DND-41 (cell line): ENCODE data around the gene PRPF40B.
A peak's percentile ranks its signal among the peaks of the same experiment; 100 is the strongest.

Experiments used
- ATAC-seq: fragments of 200-7000 bp; cut with Tn5 transposase; 3 replicates; pipeline ENCODE4 v1.9.1; 2021; ENCODE audit warnings: low read depth; ENCODE audit not compliant: insufficient read depth
- DNase-seq: peaks from one replicate; pipeline ENCODE4 v3.0.0-alpha.2; 2020
- H2AFZ ChIP-seq: 2 replicates; pipeline ENCODE4 v1.6.0; 2012; ENCODE audit warnings: low read depth, low read length
- H3K27ac ChIP-seq: 2 replicates; pipeline ENCODE4 v1.5.1; 2012; ENCODE audit warnings: low read length, inconsistent platforms
- H3K27me3 ChIP-seq: fragments of 200-600 bp; sonication (generic); 2 replicates; pipeline ENCODE4 v1.6.0; 2012; ENCODE audit warnings: low read length, mild to moderate bottlenecking, inconsistent platforms; ENCODE audit not compliant: insufficient read depth, poor library complexity
- H3K36me3 ChIP-seq: 2 replicates; pipeline ENCODE4 v1.5.1; 2012; ENCODE audit warnings: low read length, inconsistent platforms; ENCODE audit not compliant: insufficient read depth
- H3K4me1 ChIP-seq: 2 replicates; pipeline ENCODE4 v1.5.1; 2012; ENCODE audit warnings: mild to moderate bottlenecking, low read length; ENCODE audit not compliant: insufficient read depth
- H3K4me2 ChIP-seq: 2 replicates; pipeline ENCODE4 v1.6.0; 2012; ENCODE audit warnings: mild to moderate bottlenecking, moderate library complexity, low read length, inconsistent platforms; ENCODE audit not compliant: insufficient read depth
- H3K4me3 ChIP-seq, 2 experiments: fragments of 200-600 bp in 1 of 2; shearing (Covaris generic) in 1 of 2; 2 replicates each; pipeline ENCODE4 v1.5.1; 2012 to 2016; ENCODE audit warnings: inconsistent platforms in 2 of 2, low read length in 2 of 2, mild to moderate bottlenecking in 2 of 2, low read depth in 1 of 2, moderate library complexity in 1 of 2
- H3K79me2 ChIP-seq: 2 replicates; pipeline ENCODE4 v1.6.0; 2012; ENCODE audit warnings: low read length, inconsistent platforms; ENCODE audit not compliant: insufficient read depth
- H3K9ac ChIP-seq: 2 replicates; pipeline ENCODE4 v1.6.0; 2012; ENCODE audit warnings: low read depth, mild to moderate bottlenecking, inconsistent platforms, low read length, moderate library complexity
- H3K9me3 ChIP-seq: 2 replicates; pipeline ENCODE4 v1.5.1; 2012; ENCODE audit warnings: low read length, moderate library complexity, mild to moderate bottlenecking, inconsistent platforms; ENCODE audit not compliant: insufficient read depth, severe bottlenecking
- H4K20me1 ChIP-seq: 2 replicates; pipeline ENCODE4 v1.6.0; 2012; ENCODE audit warnings: low read length; ENCODE audit not compliant: insufficient read depth
- EZH2 ChIP-seq: IDR thresholded peaks from 3 replicates; pipeline ENCODE4 v1.6.1; 2012; ENCODE audit warnings: borderline replicate concordance, low read depth, mild to moderate bottlenecking, moderate library complexity, low read length, inconsistent platforms; ENCODE audit not compliant: severe bottlenecking
- TF ChIP-seq, protein P1 (sequence below): IDR thresholded peaks from 2 replicates; pipeline ENCODE4 v1.5.1; 2012; ENCODE audit warnings: borderline replicate concordance, low read length, moderate library complexity, mild to moderate bottlenecking; ENCODE audit not compliant: poor library complexity, severe bottlenecking; ENCODE audit errors: extremely low read depth

PRPF40B gene

DNA sequence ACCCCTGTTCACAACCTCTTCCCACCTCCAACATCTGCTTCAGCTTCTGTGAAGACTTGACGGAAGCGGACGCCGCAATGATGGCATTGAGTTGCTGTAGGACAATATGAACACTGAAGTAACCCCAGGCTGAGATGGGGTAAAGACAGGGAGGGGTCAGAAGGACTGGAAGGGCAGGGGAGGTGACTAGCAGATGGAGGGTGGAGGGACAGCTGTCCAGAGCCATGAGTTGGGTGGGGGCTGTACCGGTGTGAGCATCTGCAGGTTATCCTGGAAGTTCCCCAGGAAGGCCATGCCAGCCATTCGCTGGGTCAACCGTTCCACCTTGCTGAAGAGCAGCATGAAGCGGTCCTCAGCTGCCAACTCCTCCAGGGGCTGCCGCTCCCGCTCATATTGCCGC is 26.1 kb downstream of the PRPF40B start:
- Histone ChIP-seq H3K4me1 (peaks cover 6% of the 10 kb centered on the region), H4K20me1 (no peaks in the 10 kb centered on the region), H3K27me3 (no peaks in the 10 kb centered on the region), H3K4me3 (no peak overlapping the region), H3K9me3 (no peaks in the 10 kb centered on the region), H3K9ac (no peak overlapping the region), H2AFZ (no peak overlapping the region), H3K79me2 (no peaks in the 10 kb centered on the region), H3K27ac (no peak overlapping the region), H3K36me3 (peaks cover 82% of the 10 kb centered on the region), H3K4me2 (no peak overlapping the region)
- ATAC-seq (no peak), DNase-seq (no peak)
- TF ChIP-seq, protein P1, sequence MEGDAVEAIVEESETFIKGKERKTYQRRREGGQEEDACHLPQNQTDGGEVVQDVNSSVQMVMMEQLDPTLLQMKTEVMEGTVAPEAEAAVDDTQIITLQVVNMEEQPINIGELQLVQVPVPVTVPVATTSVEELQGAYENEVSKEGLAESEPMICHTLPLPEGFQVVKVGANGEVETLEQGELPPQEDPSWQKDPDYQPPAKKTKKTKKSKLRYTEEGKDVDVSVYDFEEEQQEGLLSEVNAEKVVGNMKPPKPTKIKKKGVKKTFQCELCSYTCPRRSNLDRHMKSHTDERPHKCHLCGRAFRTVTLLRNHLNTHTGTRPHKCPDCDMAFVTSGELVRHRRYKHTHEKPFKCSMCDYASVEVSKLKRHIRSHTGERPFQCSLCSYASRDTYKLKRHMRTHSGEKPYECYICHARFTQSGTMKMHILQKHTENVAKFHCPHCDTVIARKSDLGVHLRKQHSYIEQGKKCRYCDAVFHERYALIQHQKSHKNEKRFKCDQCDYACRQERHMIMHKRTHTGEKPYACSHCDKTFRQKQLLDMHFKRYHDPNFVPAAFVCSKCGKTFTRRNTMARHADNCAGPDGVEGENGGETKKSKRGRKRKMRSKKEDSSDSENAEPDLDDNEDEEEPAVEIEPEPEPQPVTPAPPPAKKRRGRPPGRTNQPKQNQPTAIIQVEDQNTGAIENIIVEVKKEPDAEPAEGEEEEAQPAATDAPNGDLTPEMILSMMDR: no peak
- TF ChIP-seq EZH2: no peak

DNA sequence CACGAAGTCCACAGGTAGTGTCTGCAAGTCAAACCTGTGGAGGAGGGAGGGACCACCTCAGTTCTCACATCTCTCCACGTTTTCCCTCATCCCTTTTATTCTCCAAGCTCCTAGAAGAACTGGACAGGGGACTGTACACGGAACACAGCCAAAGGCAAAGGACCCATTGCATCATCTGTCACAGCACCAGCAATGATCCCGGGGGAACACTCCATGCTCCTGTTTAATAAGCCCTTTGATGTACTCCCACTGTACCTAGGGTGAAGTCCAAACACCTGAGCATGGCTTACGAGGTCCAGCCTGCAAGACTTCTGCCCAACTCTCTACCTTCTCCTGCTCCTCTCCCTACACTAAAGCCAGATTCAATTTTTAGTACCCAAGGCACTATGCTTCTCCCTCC is 26.5 kb downstream of the PRPF40B start:
- Histone ChIP-seq H3K4me3 (no peak overlapping the region), H3K4me1 (peaks cover 3% of the 10 kb centered on the region), H3K9ac (no peak overlapping the region), H3K9me3 (no peaks in the 10 kb centered on the region), H2AFZ (no peak overlapping the region), H3K27me3 (no peaks in the 10 kb centered on the region), H3K79me2 (no peaks in the 10 kb centered on the region), H3K36me3 (peaks cover 79% of the 10 kb centered on the region), H3K4me2 (no peak overlapping the region), H3K27ac (no peak overlapping the region), H4K20me1 (no peaks in the 10 kb centered on the region)
- TF ChIP-seq, protein P1: no peak
- TF ChIP-seq EZH2: no peak
- no peak for ATAC-seq
- DNase-seq: no peak

DNA sequence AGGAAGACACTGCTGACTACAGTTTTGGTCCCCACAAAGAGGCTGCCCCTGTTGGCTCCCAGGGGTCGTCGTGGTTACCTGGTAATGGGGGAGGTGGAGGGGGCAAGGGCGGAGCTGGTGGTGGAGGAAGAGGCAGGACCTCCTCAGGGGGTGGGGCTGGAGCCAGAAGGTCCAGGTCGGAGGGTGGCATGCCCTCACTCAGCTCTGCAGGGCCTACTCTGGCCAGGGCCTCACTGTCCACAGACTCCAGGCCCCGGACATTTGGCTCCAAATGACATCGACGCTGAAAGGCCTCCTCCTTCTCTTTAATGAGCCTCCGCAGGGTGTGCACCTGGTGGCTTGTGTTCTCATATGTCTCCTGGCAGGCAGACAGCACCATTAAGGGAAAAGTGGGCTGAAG is 28.5 kb downstream of the PRPF40B start:
- no peaks in the 10 kb centered on the region for H4K20me1 ChIP-seq
- no peak for TF ChIP-seq EZH2
- TF ChIP-seq, protein P1: no peak
- H3K9me3 ChIP-seq: no peaks in the 10 kb centered on the region
- no peak overlapping the region for H3K4me3 ChIP-seq
- no peak for DNase-seq
- H3K36me3 ChIP-seq: peaks cover 69% of the 10 kb centered on the region
- peak; percentile 24; the same call in 1 of the 3 replicates for ATAC-seq
- no peaks in the 10 kb centered on the region for H3K27me3 ChIP-seq
- no peaks in the 10 kb centered on the region for H3K4me1 ChIP-seq
- H3K79me2 ChIP-seq: no peaks in the 10 kb centered on the region
- no peak overlapping the region for H3K27ac ChIP-seq
- H3K4me2 ChIP-seq: no peak overlapping the region
- H2AFZ ChIP-seq: no peak overlapping the region
- H3K9ac ChIP-seq: no peak overlapping the region
